RWPE1 (cell line): ENCODE results near the gene ZNF644.

Experiments used
- CTCF ChIA-PET: fragments of 350-600 bp; sonication (Branson Sonifier 250); formaldehyde crosslinking; extraction: SDS; loops from one replicate; lab custom pipeline; 2021; lab: Yijun Ruan, JAX
- POLR2A ChIA-PET: fragments of 400-600 bp; formaldehyde crosslinking; extraction: SDS; loops from one replicate; lab custom pipeline; 2020; ENCODE audit warnings: antibody characterized with exemption; ENCODE audit not compliant: low non-redundant PET; lab: Yijun Ruan, JAX
- DNase-seq: peaks from one replicate; pipeline ENCODE4 v3.0.0; 2012; ENCODE audit warnings: low spot score
- H3K27ac ChIP-seq: fragments of 450-650 bp; 2 replicates; pipeline ENCODE4 v1.5.1; 2017
- TF ChIP-seq, protein P1 (sequence below): fragments of 450-650 bp; conservative IDR thresholded peaks from 2 replicates; pipeline ENCODE4 v1.5.1; 2017; ENCODE audit warnings: low read depth, mild to moderate bottlenecking

Gene ZNF644

DNA sequence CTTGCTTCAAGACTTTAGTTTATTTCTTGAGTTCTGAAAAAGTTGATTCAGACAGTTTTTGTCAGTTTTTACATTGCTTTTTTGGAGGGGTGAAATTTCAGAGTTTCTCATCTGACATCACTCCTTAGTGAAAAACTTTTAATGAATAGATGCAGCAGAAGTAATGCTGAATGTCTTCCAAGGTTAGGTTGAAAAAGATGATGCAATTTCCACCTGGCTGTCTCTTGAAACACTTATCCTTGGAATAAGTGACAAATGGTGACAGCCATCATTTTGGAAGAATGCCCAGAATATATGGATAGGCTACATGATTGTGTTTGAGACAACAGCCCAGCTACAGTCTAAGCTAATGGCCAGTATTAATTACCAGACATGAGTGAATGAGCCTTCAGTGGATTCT lies 140.8 kb downstream of the ZNF644 start:
- POLR2A ChIA-PET: no interaction called here
- CTCF ChIA-PET: interaction anchor here (0.8 kb wide), 1 partner anchor 275 kb away, joined by 3 read pairs; no protein-coding TSS in a partner anchor
- TF ChIP-seq, protein P1, sequence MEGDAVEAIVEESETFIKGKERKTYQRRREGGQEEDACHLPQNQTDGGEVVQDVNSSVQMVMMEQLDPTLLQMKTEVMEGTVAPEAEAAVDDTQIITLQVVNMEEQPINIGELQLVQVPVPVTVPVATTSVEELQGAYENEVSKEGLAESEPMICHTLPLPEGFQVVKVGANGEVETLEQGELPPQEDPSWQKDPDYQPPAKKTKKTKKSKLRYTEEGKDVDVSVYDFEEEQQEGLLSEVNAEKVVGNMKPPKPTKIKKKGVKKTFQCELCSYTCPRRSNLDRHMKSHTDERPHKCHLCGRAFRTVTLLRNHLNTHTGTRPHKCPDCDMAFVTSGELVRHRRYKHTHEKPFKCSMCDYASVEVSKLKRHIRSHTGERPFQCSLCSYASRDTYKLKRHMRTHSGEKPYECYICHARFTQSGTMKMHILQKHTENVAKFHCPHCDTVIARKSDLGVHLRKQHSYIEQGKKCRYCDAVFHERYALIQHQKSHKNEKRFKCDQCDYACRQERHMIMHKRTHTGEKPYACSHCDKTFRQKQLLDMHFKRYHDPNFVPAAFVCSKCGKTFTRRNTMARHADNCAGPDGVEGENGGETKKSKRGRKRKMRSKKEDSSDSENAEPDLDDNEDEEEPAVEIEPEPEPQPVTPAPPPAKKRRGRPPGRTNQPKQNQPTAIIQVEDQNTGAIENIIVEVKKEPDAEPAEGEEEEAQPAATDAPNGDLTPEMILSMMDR: no peak

DNA sequence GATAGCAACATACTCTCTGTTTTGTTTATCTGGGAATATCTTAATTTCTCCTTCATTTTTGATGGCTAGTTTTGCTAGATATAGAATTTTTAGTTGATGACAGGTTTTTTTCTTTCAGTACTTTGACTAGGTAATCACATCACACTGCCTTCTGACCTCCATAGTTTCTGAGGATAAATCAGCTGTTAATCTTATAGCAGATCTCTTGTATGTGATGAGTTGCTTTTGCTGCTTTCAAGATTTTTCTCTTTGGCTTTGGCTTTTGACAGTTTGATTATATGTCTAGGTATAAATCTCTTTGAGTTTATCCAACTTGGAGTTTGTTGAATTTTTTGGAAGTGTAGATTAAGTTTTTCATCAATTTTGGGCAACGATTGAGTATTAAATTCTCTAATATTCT lies 142.6 kb downstream of the ZNF644 start:
- no peak for DNase-seq
- TF ChIP-seq, protein P1: no peak
- no peak overlapping the region for H3K27ac ChIP-seq
- ChIA-PET CTCF (no interaction called here), POLR2A (no interaction called here)

More for the DNA sequence above, 140.8 kb downstream of the ZNF644 start:
- no peak for DNase-seq
- H3K27ac ChIP-seq: no peak overlapping the region

DNA sequence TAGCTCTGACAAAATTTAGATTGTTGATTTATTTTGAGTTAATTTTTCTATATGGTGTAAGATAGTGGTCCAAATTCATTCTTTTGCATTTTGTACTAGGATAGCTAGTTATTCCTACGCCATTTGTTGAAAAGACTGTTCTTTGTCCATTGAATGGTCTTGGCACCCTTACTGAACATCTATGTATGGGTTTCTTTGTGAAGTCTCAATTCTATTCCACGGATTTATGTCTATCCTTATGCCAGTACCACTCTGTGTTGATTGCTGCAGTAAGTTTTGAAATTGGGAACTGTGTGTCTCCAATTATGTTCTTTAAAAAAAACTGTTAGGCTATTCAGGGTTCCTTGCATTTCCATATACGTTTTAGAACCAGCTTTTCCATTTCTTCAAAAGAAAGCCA lies 145.7 kb downstream of the ZNF644 start:
- no peak for DNase-seq
- ChIA-PET POLR2A (no interaction called here), CTCF (no interaction called here)
- H3K27ac ChIP-seq: no peak overlapping the region
- TF ChIP-seq, protein P1: no peak
